WTC11 (cell line): ENCODE results near the gene ZBTB47.

Experiments used
- ATF1 ChIP-seq: sonication (generic); formaldehyde crosslinking; IDR thresholded peaks from 2 replicates; pipeline ENCODE4 v1.8.1; 2023; ENCODE audit warnings: mild to moderate bottlenecking, moderate library complexity, missing genetic modification reagents
- CREB1 ChIP-seq: sonication (generic); formaldehyde crosslinking; IDR thresholded peaks from 2 replicates; pipeline ENCODE4 v1.8.0; 2023; ENCODE audit warnings: mild to moderate bottlenecking, missing genetic modification reagents
- CREM ChIP-seq: sonication (generic); formaldehyde crosslinking; IDR thresholded peaks from 2 replicates; pipeline ENCODE4 v1.8.1; 2022; ENCODE audit warnings: mild to moderate bottlenecking, missing genetic modification reagents, moderate library complexity
- FOXK1 ChIP-seq: sonication (generic); formaldehyde crosslinking; IDR thresholded peaks from 2 replicates; pipeline ENCODE4 v1.8.0; 2022; ENCODE audit warnings: mild to moderate bottlenecking, moderate library complexity, missing genetic modification reagents
- ZBTB21 ChIP-seq: sonication (generic); formaldehyde crosslinking; IDR thresholded peaks from 2 replicates; pipeline ENCODE4 v1.8.1; 2023; ENCODE audit warnings: mild to moderate bottlenecking, missing genetic modification reagents, borderline replicate concordance
- ZBTB43 ChIP-seq: sonication (generic); formaldehyde crosslinking; IDR thresholded peaks from 2 replicates; pipeline ENCODE4 v1.8.1; 2023; ENCODE audit warnings: mild to moderate bottlenecking, missing genetic modification reagents
- ZNF232 ChIP-seq: sonication (generic); formaldehyde crosslinking; IDR thresholded peaks from 2 replicates; pipeline ENCODE4 v1.8.0; 2022; ENCODE audit warnings: mild to moderate bottlenecking, missing genetic modification reagents
- TF ChIP-seq, protein P1 (sequence below): sonication (generic); formaldehyde crosslinking; conservative IDR thresholded peaks from 2 replicates; pipeline ENCODE4 v1.8.1; 2023; ENCODE audit warnings: mild to moderate bottlenecking, low read depth, missing genetic modification reagents, moderate library complexity
- TF ChIP-seq, protein P2 (sequence below): fragments of 200-600 bp; IDR thresholded peaks from 2 replicates; pipeline ENCODE4 v1.8.0; 2022; ENCODE audit warnings: antibody characterized with exemption
- TF ChIP-seq, protein P3 (sequence below): sonication (generic); formaldehyde crosslinking; IDR thresholded peaks from 2 replicates; pipeline ENCODE4 v1.8.1; 2023; ENCODE audit warnings: mild to moderate bottlenecking, missing genetic modification reagents, moderate library complexity
- TF ChIP-seq, protein P4 (sequence below): fragments of 250-450 bp; sonication (Bioruptor Pico); IDR thresholded peaks from 2 replicates; pipeline ENCODE4 v1.9.0; 2021; ENCODE audit warnings: mild to moderate bottlenecking
- TF ChIP-seq, protein P5 (sequence below): sonication (generic); formaldehyde crosslinking; IDR thresholded peaks from 2 replicates; pipeline ENCODE4 v1.8.1; 2023; ENCODE audit warnings: mild to moderate bottlenecking, missing genetic modification reagents
- TF ChIP-seq, protein P6 (sequence below): fragments of 250-450 bp; sonication (Bioruptor Pico); conservative IDR thresholded peaks from 2 replicates; pipeline ENCODE4 v1.9.0; 2021; ENCODE audit warnings: mild to moderate bottlenecking
- TF ChIP-seq, protein P7 (sequence below): sonication (generic); formaldehyde crosslinking; IDR thresholded peaks from 2 replicates; pipeline ENCODE4 v1.8.0; 2022; ENCODE audit warnings: mild to moderate bottlenecking, missing genetic modification reagents

DNA sequence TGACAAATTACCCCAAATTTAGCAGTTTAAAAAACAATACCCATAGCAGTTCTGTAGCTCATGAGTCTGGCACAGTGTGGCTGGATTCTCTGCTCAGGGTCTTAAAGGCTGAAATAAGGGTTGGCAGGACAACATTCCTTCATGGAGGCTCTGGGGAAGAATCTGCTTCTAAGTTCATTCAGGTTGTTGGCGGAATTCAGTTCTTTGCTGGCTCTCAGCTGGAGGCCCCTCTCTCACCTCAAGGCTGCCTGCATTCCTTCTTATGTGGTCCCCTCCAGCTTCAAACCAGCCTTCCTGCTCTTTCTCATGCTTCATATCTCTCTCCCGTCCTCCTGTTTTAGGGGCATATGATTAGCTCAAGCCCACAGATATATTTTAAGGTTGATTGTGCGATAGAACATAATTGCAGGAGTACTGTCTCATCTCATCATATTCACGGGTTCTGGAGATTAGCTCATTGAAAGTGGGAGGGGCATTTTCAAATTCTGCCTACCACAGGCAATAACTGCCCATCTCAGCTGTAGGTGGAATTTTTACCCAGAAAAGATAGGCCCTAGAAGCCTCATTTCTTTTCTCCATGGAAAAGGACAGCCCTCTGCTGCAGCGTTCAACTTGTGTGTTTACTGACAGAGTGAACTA, 5.6 kb upstream of the ZBTB47 start:
- TF ChIP-seq, protein P1, sequence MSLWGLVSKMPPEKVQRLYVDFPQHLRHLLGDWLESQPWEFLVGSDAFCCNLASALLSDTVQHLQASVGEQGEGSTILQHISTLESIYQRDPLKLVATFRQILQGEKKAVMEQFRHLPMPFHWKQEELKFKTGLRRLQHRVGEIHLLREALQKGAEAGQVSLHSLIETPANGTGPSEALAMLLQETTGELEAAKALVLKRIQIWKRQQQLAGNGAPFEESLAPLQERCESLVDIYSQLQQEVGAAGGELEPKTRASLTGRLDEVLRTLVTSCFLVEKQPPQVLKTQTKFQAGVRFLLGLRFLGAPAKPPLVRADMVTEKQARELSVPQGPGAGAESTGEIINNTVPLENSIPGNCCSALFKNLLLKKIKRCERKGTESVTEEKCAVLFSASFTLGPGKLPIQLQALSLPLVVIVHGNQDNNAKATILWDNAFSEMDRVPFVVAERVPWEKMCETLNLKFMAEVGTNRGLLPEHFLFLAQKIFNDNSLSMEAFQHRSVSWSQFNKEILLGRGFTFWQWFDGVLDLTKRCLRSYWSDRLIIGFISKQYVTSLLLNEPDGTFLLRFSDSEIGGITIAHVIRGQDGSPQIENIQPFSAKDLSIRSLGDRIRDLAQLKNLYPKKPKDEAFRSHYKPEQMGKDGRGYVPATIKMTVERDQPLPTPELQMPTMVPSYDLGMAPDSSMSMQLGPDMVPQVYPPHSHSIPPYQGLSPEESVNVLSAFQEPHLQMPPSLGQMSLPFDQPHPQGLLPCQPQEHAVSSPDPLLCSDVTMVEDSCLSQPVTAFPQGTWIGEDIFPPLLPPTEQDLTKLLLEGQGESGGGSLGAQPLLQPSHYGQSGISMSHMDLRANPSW = no peak
- TF ChIP-seq, protein P2, sequence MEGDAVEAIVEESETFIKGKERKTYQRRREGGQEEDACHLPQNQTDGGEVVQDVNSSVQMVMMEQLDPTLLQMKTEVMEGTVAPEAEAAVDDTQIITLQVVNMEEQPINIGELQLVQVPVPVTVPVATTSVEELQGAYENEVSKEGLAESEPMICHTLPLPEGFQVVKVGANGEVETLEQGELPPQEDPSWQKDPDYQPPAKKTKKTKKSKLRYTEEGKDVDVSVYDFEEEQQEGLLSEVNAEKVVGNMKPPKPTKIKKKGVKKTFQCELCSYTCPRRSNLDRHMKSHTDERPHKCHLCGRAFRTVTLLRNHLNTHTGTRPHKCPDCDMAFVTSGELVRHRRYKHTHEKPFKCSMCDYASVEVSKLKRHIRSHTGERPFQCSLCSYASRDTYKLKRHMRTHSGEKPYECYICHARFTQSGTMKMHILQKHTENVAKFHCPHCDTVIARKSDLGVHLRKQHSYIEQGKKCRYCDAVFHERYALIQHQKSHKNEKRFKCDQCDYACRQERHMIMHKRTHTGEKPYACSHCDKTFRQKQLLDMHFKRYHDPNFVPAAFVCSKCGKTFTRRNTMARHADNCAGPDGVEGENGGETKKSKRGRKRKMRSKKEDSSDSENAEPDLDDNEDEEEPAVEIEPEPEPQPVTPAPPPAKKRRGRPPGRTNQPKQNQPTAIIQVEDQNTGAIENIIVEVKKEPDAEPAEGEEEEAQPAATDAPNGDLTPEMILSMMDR = no peak
- no peak for TF ChIP-seq CREM (CRISPR knock-in tag)
- TF ChIP-seq, protein P3, sequence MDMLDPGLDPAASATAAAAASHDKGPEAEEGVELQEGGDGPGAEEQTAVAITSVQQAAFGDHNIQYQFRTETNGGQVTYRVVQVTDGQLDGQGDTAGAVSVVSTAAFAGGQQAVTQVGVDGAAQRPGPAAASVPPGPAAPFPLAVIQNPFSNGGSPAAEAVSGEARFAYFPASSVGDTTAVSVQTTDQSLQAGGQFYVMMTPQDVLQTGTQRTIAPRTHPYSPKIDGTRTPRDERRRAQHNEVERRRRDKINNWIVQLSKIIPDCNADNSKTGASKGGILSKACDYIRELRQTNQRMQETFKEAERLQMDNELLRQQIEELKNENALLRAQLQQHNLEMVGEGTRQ (CRISPR knock-in tag) = no peak
- TF ChIP-seq ATF1 (CRISPR knock-in tag) = no peak
- TF ChIP-seq ZNF232 (CRISPR knock-in tag) = no peak
- TF ChIP-seq, protein P4, sequence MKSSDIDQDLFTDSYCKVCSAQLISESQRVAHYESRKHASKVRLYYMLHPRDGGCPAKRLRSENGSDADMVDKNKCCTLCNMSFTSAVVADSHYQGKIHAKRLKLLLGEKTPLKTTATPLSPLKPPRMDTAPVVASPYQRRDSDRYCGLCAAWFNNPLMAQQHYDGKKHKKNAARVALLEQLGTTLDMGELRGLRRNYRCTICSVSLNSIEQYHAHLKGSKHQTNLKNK = no peak
- TF ChIP-seq FOXK1 (CRISPR knock-in tag) = no peak
- TF ChIP-seq CREB1 (CRISPR knock-in tag) = no peak
- TF ChIP-seq, protein P5, sequence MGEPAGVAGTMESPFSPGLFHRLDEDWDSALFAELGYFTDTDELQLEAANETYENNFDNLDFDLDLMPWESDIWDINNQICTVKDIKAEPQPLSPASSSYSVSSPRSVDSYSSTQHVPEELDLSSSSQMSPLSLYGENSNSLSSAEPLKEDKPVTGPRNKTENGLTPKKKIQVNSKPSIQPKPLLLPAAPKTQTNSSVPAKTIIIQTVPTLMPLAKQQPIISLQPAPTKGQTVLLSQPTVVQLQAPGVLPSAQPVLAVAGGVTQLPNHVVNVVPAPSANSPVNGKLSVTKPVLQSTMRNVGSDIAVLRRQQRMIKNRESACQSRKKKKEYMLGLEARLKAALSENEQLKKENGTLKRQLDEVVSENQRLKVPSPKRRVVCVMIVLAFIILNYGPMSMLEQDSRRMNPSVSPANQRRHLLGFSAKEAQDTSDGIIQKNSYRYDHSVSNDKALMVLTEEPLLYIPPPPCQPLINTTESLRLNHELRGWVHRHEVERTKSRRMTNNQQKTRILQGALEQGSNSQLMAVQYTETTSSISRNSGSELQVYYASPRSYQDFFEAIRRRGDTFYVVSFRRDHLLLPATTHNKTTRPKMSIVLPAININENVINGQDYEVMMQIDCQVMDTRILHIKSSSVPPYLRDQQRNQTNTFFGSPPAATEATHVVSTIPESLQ (CRISPR knock-in tag) = no peak
- TF ChIP-seq, protein P6, sequence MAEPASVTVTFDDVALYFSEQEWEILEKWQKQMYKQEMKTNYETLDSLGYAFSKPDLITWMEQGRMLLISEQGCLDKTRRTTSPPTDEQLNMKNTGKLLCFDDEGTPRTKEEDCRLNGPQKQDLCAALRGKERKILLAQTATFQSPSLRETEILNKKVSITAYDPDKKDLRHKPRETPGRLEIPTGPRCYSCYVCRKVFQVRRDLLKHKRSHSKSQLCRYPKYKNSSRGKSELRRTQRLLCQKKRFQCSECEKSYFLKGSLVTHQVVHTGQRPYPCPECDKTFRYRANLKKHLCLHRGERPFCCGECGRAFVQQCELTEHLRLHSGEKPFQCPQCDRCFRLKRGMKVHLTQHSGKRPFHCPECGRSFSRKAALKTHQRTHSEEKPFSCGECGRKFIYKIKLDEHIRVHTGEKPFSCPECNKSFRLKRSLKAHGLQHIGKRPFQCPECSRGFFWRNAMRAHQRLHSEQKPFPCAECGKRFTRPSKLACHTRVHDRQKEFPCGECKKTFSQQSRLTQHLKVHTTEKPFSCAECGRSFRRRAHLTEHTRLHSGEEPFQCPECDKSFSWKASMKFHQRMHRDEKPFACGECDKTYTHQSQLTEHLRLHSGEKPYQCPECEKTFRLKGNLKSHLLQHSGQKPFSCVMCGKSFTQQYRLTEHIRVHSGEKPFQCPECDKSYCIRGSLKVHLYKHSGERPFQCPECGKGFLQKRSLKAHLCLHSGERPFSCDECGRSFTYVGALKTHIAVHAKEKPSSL = no peak
- TF ChIP-seq ZBTB21 (CRISPR knock-in tag) = no peak
- TF ChIP-seq ZBTB43 = no peak
- TF ChIP-seq, protein P7, sequence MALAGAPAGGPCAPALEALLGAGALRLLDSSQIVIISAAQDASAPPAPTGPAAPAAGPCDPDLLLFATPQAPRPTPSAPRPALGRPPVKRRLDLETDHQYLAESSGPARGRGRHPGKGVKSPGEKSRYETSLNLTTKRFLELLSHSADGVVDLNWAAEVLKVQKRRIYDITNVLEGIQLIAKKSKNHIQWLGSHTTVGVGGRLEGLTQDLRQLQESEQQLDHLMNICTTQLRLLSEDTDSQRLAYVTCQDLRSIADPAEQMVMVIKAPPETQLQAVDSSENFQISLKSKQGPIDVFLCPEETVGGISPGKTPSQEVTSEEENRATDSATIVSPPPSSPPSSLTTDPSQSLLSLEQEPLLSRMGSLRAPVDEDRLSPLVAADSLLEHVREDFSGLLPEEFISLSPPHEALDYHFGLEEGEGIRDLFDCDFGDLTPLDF (CRISPR knock-in tag) = no peak
